HEK293 (cell line): ENCODE measurements around the gene FAM168A.

Experiments
- CTCF ChIA-PET: fragments of 350-600 bp; formaldehyde crosslinking; extraction: SDS; loops from one replicate; lab custom pipeline; 2021; ENCODE audit warnings: antibody characterized with exemption; lab: Yijun Ruan, JAX
- POLR2A ChIA-PET: fragments of 300-600 bp; formaldehyde crosslinking; extraction: SDS; loops from one replicate; lab custom pipeline; 2020; ENCODE audit warnings: antibody characterized with exemption, inconsistent platforms; lab: Yijun Ruan, JAX
- H3K27ac ChIP-seq: fragments of 200-500 bp; sonication (Bioruptor generic); 2 replicates; pipeline ENCODE4 v1.5.1; 2014; ENCODE audit warnings: low read depth, low read length, control low read depth, inconsistent platforms; ENCODE audit errors: extremely low read depth
- H3K36me3 ChIP-seq, 2 experiments: fragments of 200-500 bp in 1 of 2; sonication (Bioruptor generic) in 1 of 2; 1 replicate in 1 of 2; 2 replicates in 1 of 2; pipeline ENCODE4 v1.5.1; 2014 to 2017; ENCODE audit warnings: inconsistent platforms in 2 of 2, low read length in 2 of 2; ENCODE audit not compliant: control insufficient read depth in 2 of 2, insufficient read depth in 1 of 2
- H3K4me1 ChIP-seq: fragments of 200-500 bp; sonication (Bioruptor generic); 2 replicates; pipeline ENCODE4 v1.5.1; 2014; ENCODE audit warnings: mild to moderate bottlenecking, low read length, inconsistent platforms; ENCODE audit not compliant: control insufficient read depth, insufficient read depth
- H3K4me3 ChIP-seq: 2 replicates; pipeline ENCODE4 v1.5.1; 2011; ENCODE audit warnings: low read depth, mild to moderate bottlenecking, control low read depth, low read length, moderate library complexity
- H3K9me3 ChIP-seq: fragments of 200-500 bp; sonication (Bioruptor generic); 2 replicates; pipeline ENCODE4 v1.5.1; 2014; ENCODE audit warnings: low read depth, low read length, inconsistent platforms; ENCODE audit not compliant: control insufficient read depth, insufficient read depth
- EGR2 ChIP-seq: fragments of 450-650 bp; formaldehyde crosslinking; IDR thresholded peaks from 2 replicates; pipeline ENCODE4 v1.5.1; 2016; ENCODE audit warnings: low read depth, missing biosample characterization, missing genetic modification characterization
- GLIS2 ChIP-seq: fragments of 450-650 bp; formaldehyde crosslinking; IDR thresholded peaks from 2 replicates; pipeline ENCODE4 v1.5.1; 2016; ENCODE audit warnings: missing biosample characterization, missing genetic modification characterization
- HIC1 ChIP-seq: fragments of 450-650 bp; formaldehyde crosslinking; IDR thresholded peaks from 2 replicates; pipeline ENCODE4 v1.5.1; 2016; ENCODE audit warnings: missing biosample characterization, missing genetic modification characterization
- KLF17 ChIP-seq: fragments of 450-650 bp; formaldehyde crosslinking; IDR thresholded peaks from 2 replicates; pipeline ENCODE4 v1.5.1; 2016; ENCODE audit warnings: missing biosample characterization, missing genetic modification characterization
- KLF7 ChIP-seq: fragments of 450-650 bp; formaldehyde crosslinking; IDR thresholded peaks from 2 replicates; pipeline ENCODE4 v1.5.1; 2016; ENCODE audit warnings: missing biosample characterization, missing genetic modification characterization, borderline replicate concordance
- KLF9 ChIP-seq: fragments of 450-650 bp; formaldehyde crosslinking; IDR thresholded peaks from 2 replicates; pipeline ENCODE4 v1.5.1; 2016; ENCODE audit warnings: missing biosample characterization, missing genetic modification characterization, low read depth
- ZEB2 ChIP-seq: fragments of 450-650 bp; formaldehyde crosslinking; IDR thresholded peaks from 2 replicates; pipeline ENCODE4 v1.5.1; 2016; ENCODE audit warnings: missing biosample characterization, missing genetic modification characterization
- ZNF16 ChIP-seq: fragments of 450-650 bp; formaldehyde crosslinking; IDR thresholded peaks from 2 replicates; pipeline ENCODE4 v1.5.1; 2016; ENCODE audit warnings: low read depth, missing biosample characterization, missing genetic modification characterization
- ZNF19 ChIP-seq: fragments of 450-650 bp; formaldehyde crosslinking; IDR thresholded peaks from 2 replicates; pipeline ENCODE4; 2016; ENCODE audit warnings: missing biosample characterization, missing genetic modification characterization, low read depth
- ZNF202 ChIP-seq: fragments of 450-650 bp; formaldehyde crosslinking; IDR thresholded peaks from 2 replicates; pipeline ENCODE4 v1.5.1; 2016; ENCODE audit warnings: missing biosample characterization, missing genetic modification characterization, borderline replicate concordance
- ZNF211 ChIP-seq: fragments of 450-650 bp; formaldehyde crosslinking; IDR thresholded peaks from 2 replicates; pipeline ENCODE4 v1.5.1; 2016; ENCODE audit warnings: low read depth, missing biosample characterization, missing genetic modification characterization
- ZNF398 ChIP-seq: fragments of 450-650 bp; formaldehyde crosslinking; IDR thresholded peaks from 2 replicates; pipeline ENCODE4 v1.5.1; 2017; ENCODE audit warnings: missing biosample characterization, missing genetic modification characterization
- ZNF596 ChIP-seq: fragments of 450-650 bp; IDR thresholded peaks from 2 replicates; pipeline ENCODE4 v1.5.0; 2018; ENCODE audit warnings: missing biosample characterization, mild to moderate bottlenecking, missing genetic modification characterization, moderate library complexity
- ZNF707 ChIP-seq: fragments of 450-650 bp; formaldehyde crosslinking; IDR thresholded peaks from 2 replicates; pipeline ENCODE4 v1.5.1; 2016; ENCODE audit warnings: missing biosample characterization, missing genetic modification characterization
- ZNF837 ChIP-seq: fragments of 450-650 bp; formaldehyde crosslinking; IDR thresholded peaks from 2 replicates; pipeline ENCODE4 v1.5.1; 2016; ENCODE audit warnings: missing biosample characterization, missing genetic modification characterization
- TF ChIP-seq, protein P1 (sequence below): fragments of 450-650 bp; formaldehyde crosslinking; IDR thresholded peaks from 2 replicates; pipeline ENCODE4 v1.5.1; 2016; ENCODE audit warnings: missing biosample characterization, missing genetic modification characterization, borderline replicate concordance
- TF ChIP-seq, protein P2 (sequence below): fragments of 450-650 bp; IDR thresholded peaks from 2 replicates; pipeline ENCODE4 v1.5.1; 2018; ENCODE audit warnings: missing biosample characterization, missing genetic modification characterization
- TF ChIP-seq, protein P3 (sequence below): fragments of 450-650 bp; formaldehyde crosslinking; optimal IDR thresholded peaks from 2 replicates; pipeline ENCODE3; 2016; ENCODE audit warnings: missing biosample characterization, mild to moderate bottlenecking, missing genetic modification characterization

Gene FAM168A

DNA sequence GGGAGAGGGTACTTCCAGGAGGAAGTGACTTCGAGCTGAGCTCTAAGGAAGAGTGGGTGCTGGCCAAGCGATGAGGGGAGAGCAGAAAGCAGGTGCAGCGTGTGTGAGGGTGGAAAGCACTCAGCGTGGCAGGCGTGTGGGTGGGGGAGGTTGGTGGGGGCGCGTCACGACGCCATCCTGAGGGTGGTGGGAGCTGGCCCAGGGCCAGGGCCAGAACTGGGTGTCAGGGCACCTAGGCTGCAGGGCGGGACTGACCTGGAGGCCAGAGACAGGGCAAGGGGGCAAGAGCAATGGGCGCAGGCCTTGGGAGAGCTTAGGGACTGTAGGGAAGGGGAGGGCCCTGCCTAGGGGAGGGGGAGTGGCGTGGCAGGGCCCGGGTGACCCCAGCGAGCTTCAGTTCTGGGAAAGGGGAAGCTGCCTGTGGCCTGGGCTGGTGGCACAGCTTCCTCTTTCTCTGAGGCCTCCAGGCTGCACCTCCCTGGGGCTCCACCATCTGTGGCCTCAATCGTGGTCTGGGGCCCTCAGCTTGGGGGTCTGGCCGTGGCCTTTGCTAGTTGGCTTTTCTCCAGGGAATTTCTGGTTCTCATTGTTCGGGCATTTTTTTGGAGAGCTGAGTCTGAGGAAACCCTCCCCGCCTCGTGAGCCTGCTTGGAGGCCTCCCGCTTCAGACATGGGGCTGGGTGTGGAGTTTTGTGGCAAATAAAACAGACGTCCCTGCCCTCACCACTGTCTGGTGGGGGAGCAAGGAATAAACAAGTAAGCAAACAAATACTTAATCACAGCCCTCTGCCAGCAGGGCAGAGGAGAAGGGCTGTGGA lies 212.8 kb downstream of the FAM168A start (continued):
- peak; percentile 97 for TF ChIP-seq EGR2 (tag by site-specific recombination)
- TF ChIP-seq ZNF707, result no peak
- no peak for TF ChIP-seq KLF17 (tag by site-specific recombination)
- peak; percentile 60; the same call in 1 of the 2 replicates for TF ChIP-seq HIC1 (tag by site-specific recombination)
- peak; percentile 39 for TF ChIP-seq ZNF398 (tag by site-specific recombination)
- peak; percentile 17; the same call in 1 of the 2 replicates for TF ChIP-seq KLF9 (tag by site-specific recombination)
- TF ChIP-seq, all 188 proteins: peak for 9

DNA sequence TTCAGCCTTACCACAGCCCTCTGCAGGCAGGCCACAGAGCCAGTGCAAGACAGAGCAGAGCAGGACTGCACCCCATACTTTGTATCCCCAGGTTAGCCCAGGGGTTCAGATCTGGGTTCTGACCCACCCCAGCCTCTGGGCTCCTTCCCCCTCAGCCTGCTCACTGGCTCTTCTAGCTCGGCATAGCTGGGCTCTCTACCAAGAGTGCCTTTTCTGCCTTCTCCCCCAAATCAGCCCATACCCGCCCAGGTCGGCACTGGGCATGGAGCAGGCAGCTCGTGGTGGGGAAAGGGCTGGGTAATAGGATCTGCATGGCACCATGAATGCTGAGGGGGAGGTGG lies 213.4 kb downstream of the FAM168A start:
- Histone ChIP-seq H3K9me3 (no peaks in the 10 kb centered on the region), H3K27ac (no peak overlapping the region), H3K36me3 (peaks cover 0 to 6% of the 10 kb centered on the region in 2 experiments; a peak in 1 of 3 replicates), H3K4me1 (peaks cover 11% of the 10 kb centered on the region; the same call in 1 of the 2 replicates), H3K4me3 (no peak overlapping the region)
- ChIA-PET POLR2A (interaction anchor here (1.1 kb wide), 1 partner anchor 77 kb away, joined by 4 read pairs; no protein-coding TSS in a partner anchor), CTCF (interaction anchor here (0.7 to 8.4 kb wide), 5 partner anchors 8 to 131 kb away, joined by 3 to 61 read pairs (median 3); partner anchors contain the start of gene RELT)
- no peak for TF ChIP-seq ZNF16 (tag by site-specific recombination)
- TF ChIP-seq ZNF596 (tag by site-specific recombination), result no peak
- TF ChIP-seq ZNF19, result no peak
- no peak for TF ChIP-seq ZEB2 (tag by site-specific recombination)
- TF ChIP-seq GLIS2 (tag by site-specific recombination), result no peak
- TF ChIP-seq ZNF837, result no peak
- TF ChIP-seq KLF7 (tag by site-specific recombination), result no peak
- no peak for TF ChIP-seq ZNF202 (tag by site-specific recombination)
- TF ChIP-seq, protein P1, sequence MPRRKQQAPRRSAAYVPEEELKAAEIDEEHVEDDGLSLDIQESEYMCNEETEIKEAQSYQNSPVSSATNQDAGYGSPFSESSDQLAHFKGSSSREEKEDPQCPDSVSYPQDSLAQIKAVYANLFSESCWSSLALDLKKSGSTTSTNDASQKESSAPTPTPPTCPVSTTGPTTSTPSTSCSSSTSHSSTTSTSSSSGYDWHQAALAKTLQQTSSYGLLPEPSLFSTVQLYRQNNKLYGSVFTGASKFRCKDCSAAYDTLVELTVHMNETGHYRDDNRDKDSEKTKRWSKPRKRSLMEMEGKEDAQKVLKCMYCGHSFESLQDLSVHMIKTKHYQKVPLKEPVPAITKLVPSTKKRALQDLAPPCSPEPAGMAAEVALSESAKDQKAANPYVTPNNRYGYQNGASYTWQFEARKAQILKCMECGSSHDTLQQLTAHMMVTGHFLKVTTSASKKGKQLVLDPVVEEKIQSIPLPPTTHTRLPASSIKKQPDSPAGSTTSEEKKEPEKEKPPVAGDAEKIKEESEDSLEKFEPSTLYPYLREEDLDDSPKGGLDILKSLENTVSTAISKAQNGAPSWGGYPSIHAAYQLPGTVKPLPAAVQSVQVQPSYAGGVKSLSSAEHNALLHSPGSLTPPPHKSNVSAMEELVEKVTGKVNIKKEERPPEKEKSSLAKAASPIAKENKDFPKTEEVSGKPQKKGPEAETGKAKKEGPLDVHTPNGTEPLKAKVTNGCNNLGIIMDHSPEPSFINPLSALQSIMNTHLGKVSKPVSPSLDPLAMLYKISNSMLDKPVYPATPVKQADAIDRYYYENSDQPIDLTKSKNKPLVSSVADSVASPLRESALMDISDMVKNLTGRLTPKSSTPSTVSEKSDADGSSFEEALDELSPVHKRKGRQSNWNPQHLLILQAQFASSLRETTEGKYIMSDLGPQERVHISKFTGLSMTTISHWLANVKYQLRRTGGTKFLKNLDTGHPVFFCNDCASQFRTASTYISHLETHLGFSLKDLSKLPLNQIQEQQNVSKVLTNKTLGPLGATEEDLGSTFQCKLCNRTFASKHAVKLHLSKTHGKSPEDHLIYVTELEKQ (tag by site-specific recombination), result no peak
- TF ChIP-seq, protein P2, sequence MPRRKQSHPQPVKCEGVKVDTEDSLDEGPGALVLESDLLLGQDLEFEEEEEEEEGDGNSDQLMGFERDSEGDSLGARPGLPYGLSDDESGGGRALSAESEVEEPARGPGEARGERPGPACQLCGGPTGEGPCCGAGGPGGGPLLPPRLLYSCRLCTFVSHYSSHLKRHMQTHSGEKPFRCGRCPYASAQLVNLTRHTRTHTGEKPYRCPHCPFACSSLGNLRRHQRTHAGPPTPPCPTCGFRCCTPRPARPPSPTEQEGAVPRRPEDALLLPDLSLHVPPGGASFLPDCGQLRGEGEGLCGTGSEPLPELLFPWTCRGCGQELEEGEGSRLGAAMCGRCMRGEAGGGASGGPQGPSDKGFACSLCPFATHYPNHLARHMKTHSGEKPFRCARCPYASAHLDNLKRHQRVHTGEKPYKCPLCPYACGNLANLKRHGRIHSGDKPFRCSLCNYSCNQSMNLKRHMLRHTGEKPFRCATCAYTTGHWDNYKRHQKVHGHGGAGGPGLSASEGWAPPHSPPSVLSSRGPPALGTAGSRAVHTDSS (tag by site-specific recombination), result no peak
- TF ChIP-seq, protein P3, sequence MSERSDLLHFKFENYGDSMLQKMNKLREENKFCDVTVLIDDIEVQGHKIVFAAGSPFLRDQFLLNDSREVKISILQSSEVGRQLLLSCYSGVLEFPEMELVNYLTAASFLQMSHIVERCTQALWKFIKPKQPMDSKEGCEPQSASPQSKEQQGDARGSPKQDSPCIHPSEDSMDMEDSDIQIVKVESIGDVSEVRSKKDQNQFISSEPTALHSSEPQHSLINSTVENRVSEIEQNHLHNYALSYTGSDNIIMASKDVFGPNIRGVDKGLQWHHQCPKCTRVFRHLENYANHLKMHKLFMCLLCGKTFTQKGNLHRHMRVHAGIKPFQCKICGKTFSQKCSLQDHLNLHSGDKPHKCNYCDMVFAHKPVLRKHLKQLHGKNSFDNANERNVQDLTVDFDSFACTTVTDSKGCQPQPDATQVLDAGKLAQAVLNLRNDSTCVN, result no peak
- TF ChIP-seq ZNF211 (tag by site-specific recombination), result no peak
